GM19240 (cell line): ENCODE results near the gene MLLT3.

ENCODE experiments used
- DNase-seq: peaks from one replicate; pipeline ENCODE4 v3.0.0; 2011; ENCODE audit warnings: low spot score; ENCODE audit not compliant: insufficient read length

The MLLT3 gene

DNA sequence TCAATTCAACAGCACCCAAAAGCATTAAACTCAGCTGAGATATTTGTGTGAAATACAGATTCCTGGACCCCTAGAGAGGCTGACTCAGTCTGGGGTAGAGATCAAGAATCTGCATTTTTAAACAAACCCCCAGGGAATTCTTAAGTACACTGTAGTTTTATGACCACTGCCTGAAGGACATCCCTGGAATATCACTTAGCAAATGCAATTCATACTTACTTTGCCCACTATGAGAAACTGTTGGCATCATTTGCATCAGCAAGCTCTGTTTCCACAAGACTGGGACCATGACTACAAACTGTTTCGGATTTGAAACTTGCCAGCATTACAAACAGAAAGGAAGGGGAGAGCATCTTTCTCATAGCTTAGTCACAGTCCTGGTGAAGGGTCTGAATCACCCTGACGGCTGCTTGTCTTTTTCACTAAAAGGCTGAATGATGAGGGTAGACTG, 63.7 kb downstream of the MLLT3 start:
- no peak for DNase-seq

DNA sequence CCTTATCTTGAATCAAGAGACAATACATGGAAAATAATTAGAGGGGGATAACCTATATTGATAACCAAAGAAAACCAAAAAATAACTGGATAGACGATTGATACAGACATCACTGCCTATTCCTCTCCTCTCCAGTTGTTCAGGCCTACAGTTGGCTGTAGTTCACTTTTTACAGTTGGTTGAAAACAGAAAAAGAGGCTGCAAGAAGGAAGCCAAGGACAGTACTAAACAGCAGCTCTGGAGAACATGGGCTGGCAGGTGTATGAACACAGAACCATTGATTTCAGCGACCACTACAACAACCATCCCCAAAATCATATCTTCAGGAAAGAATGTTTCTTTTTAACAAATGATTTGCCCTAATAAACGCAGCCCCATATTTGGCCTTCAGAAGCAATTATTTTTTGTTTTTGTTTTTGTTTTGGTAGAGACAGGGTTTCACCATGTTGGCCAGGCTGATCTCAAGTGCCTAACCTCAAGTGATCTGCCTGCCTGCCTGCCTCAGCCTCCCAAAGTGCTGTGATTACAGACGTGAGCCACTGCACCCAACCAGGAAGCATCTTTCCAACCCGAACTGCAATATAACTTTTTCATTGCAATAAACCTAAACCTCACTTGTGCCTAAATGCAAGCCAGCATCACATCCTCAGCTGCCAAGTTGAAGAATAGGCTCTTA, 64.3 kb downstream of the MLLT3 start:
- no peak for DNase-seq

DNA sequence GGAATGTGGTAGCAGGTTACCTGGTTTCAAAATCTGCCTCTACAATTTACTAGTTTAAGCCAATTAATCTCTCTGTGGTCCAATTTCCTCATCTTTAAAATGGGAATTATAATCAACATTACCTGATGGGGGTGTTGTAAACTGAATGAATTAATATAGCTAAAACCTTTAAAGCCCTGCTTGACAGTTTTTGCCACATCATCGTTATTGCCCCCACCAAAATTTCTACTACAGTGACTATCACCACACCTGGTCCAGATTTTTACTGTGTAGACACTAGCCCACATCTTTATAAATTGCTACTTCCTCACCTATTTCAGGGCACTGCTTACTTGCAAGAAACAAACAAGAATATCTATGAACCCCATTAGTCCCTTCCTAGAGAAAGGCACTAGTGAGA, 65.0 kb downstream of the MLLT3 start:
- no peak for DNase-seq

DNA sequence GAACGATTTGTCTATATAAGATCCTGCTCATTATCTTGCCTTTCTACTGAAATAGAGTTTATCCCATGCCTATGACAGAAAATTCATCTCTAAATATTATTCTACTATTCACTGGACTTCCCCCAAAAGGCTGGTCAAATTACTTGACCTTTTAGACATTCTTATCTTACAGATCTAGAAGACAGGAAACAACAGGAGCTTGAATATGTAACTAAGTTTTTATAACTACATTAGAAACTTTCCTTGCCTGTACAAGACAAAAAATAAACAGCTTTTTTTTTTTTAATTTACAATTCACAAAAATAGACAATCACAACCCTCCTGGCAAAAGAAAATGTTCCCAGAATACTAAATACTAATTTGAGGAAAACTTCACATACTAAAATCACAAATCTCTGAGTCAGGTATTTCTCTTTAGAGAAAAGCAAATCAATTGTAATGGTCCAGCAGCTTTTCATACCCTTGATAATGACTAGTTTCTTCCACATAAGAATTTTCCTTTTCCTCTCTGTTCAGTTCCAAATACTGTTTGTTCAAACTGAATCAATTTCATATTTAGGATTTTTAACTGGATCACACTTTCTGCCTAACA, 68.6 kb downstream of the MLLT3 start:
- no peak for DNase-seq

- no peak for DNase-seq
These were observed 69.3 kb downstream of the MLLT3 start for GRCh38 chr9:20552874-20553557.

DNA sequence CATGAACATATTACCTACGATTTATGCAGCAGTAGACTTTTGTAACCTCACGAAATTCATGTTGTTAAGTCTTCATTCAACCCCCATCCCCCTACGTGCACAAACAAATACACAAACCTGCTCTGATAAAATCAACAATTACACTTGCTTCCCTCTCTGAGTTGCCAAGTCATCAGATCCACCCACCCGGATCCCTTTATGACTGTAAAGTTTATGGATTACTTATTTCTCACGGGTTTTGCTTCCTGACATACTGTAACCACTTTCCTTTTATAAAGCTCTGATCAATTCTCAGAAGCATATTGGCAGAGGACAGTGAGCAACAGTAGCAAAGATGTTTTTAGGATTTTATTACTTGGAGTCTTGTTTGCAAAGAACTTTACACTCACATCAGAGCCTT, 70.5 kb downstream of the MLLT3 start:
- DNase-seq, result no peak

- DNase-seq, result no peak
These were observed 71.1 kb downstream of the MLLT3 start for GRCh38 chr9:20551236-20551635.

DNA sequence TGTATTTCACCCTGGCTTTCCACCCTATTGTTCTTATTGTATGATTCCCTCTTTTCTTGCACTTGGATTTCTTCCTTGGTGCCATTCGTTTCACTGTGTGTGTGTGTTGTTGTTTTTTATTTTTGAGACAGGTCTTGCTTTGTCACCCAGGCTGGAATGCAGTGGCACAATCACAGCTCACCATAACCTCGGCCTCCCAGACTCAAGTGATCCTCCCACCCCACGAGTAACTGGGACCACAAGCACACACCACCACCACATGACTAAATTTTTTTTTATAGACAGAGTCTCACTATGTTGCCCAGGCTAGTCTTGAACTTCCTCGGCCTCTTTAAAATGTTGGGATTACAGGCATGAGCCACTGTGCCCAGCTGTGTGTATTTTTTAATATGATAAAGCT, 72.0 kb downstream of the MLLT3 start:
- DNase-seq, result no peak

DNA sequence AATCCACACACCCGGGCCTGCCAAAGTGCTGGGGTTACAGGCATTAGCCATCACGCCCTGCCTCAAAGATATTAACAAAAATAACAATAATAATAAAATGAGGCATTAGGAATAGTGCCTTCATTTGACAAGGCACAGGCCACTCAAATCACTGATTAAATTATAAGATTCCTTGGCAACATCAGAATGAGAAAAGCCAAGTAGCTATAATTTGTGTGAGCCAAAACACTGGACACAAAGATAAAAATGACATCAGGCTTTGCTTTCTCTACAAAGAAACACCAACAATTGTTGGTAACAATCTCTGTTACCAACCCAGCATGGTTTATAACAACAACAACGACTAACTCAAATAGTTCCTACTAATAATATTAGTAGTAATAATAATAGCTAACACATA, 73.2 kb downstream of the MLLT3 start:
- no peak for DNase-seq

GRCh38 chr9:20545023-20545622, 77.2 kb downstream of the MLLT3 start:
- no peak for DNase-seq

DNA sequence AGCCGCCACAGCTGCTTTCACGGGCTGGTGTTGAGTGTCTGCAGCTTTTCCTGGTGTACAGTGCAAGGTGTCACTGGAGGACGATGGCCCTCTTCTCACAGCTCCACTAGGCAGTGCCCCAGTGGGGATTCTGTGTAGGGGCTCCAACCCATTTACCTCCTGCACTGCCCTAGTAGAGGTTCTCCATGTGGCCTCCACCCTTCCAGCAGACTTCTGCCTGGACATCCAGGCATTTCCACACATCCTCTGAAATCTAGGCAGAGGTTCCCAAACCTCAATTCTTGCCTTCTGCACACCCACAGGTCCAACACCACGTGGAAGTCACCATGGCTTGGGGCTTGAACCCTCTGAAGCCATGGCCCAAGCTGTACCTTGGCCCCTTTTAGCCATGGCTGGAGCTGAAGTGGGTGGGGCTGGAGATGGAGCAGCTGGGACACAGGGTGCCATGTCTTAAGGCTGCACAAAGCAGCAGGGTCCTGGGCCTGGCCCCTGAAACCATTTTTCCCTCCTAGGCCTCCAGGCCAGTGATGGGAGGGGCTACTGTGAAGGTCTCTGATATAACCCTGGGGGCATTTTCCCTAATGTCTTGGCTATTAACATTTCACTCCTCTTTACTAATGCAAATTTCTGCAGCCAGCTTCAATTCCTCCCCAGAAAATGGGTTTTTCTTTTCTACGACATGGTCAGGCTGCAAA, 82.0 kb downstream of the MLLT3 start:
- DNase-seq, result no peak

- no peak for DNase-seq
These were observed 83.3 kb downstream of the MLLT3 start for GRCh38 chr9:20538956-20539355.

GRCh38 chr9:20538092-20538491, 84.2 kb downstream of the MLLT3 start:
- DNase-seq, result no peak

DNA sequence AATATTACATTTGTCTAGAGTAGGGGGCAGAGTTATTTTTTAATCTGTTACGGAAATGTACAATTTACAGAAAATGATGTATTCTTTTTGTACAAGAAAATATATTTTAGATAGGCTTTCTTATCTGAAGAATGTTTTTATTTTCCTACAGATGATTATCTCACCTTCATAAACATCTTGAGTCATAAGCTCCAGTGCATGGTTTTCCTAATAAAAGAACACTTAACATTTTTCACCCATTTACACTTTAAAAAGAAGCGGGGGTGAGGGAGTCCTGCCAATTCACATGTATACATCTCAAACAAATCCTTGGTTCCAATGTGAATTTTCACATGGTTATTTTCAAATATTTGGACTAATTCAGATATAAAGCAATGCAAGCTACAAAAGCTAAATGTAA, 85.0 kb downstream of the MLLT3 start:
- DNase-seq, result no peak

DNA sequence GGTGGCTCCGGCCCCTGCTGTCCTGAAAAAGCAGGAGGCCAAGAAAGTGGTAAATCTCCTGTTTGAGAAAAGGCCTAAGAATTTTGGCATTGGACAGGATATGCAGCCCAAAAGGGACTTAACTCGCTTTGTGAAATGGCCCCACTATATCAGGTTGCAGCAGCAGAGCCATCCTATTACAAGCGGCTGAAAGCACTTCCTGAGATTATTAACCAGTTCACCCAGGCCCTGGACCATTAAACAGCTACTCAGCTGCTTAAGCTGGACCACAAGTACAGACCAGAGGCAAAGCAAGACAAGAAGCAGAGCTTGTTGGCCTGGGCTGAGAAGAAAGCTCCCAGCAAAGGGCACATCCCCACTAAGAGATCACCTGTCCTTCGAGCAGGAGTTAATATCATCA, 89.7 kb downstream of the MLLT3 start:
- DNase-seq, result no peak

- DNase-seq, result no peak
These were observed 92.5 kb downstream of the MLLT3 start for GRCh38 chr9:20529837-20530236.

GRCh38 chr9:20528253-20528652, 94.0 kb downstream of the MLLT3 start:
- no peak for DNase-seq

DNA sequence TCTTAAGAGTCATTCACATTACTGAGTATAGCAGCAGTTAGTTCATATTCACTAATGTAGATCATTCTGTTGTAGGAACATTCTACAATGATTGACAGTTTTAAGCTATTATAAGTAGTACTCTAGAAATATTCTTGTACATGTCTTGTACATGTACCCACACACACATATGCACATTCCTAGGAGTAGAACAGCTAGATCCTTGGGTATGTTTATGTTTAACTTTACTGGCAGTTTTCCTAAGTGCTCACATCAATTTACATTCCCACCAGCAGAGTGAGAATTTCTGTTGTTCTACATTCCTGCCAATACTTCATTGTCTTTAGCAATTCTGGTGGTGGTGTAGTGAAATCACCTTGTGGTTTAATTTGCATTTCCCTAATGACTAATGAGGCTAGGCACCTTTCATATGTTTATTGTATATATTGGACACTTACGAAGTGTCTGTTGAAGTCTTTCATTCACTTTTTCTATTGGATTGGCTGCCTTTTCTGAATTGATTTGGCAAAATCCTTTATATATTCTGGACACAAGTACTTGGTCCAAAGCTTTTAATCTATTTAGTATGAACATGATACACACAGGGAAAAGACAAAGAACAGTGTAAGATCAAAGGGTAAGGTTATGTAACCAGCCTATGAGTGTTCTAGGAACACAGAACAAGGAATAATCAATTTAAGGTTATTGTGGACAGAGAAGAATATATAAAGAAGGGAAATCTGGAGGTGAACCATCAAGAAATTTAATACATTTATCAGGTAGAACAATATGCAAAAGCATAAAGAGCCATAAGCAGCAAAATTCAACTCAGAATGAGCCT, 95.6 kb downstream of the MLLT3 start:
- no peak for DNase-seq

- no peak for DNase-seq
These were observed 97.5 kb downstream of the MLLT3 start for GRCh38 chr9:20524776-20525175.

DNA sequence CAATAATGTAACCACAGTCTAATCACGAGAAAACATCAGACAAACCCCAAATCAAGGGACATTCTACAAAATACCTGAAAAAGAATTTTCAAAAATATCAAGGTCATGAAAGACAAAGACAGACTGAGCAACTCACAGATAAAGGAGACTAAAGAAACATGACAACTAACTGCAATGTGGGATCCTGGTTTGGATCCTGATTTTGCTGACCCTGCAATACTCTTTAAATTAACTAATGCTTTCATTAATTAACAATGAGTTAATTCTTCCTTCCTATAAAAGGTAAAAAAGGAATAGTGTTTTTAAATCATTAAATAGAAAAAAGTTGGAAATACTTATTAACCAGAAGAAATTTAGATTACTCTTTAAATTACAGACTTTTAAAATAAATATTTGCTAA, 103.6 kb downstream of the MLLT3 start:
- DNase-seq, result no peak
